ENCODE results near the gene NKAIN4.
"Not testable (repeated sequence)": the region's sequence is repeated elsewhere in the genome, so short reads cannot be mapped to it uniquely, and the experiment has no call there.

Gene NKAIN4

DNA sequence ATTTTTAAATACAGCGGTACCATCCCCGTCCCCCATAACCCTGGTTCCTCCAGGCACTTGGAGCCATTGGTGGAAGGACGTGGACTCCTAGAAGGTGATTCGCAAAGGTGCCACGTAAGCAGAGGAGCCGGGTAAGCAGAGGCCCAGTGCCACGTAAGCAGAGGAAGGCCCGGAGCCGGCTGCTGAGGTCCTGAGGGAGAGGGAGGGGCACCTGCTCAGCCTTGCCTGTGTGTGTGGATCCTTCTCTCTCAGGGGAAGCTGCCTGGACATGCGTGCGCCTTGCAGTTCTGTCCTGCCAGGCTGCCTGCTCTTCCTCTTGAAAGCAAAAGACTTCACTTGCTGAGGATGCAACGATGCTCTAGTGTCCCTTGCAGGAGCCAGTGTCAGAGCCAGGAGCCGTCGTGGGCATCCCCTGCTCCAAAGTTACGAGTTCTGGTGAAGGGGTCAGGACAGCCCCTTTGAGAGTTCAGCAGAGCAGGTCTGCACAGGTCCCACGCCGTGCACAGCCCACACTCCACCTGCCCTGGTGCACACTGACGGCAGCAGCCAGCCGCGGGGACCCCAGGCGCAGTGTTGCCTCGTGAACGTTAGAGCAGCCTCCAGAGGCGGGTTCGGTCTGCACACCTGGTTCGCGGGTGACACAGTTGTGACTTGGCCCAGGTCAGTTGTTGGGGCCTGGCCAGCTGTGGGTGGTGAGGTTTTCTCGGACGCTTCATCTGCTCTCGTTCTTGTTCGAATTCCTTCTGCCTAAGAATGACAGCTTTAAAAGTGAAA is 1.9 kb upstream of the NKAIN4 start:
- DNase-seq = no peak

DNA sequence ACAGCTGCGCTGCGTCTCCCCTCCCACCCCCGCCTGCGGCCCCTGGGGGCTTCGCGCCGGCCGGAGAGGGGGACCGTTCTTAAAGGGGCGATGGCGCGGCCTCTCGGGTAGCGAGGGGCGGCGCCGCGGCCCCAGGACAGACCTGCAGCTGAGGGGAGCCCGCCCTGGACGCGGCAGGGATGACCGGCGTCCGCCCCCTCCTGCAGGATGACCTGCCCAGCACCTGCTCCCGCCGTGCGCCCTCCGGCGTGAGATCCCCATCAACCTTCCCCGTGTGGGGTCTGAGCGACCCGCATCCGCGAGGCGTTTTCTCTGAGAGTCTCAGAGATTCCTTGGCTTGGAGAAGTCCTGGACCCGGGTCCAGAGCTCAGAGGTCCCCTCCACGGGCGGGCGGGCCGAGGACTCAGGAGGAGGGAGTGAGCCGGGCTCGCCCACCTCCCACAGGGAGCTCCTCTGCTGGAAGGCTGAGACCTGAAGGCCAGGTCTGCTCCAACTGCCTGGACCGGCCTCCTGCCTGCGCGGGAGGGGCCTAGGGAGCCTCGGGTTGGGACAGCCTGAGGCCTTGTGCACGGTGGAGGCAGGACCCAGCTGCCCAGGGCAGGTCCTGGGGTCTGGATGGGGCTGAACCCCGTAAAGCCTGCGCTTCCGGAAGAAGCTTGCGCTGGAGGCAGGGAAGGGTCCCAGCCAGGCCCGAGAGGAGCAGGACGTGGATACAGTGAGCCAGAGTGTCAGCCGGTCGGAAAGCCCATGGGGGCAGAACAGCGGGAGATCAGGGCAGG is 532 bp upstream of the NKAIN4 start:
- no peak for DNase-seq

GRCh38 chr20:63253438-63254231 is 628 bp downstream of the NKAIN4 start:
- no peak for DNase-seq

GRCh38 chr20:63253065-63253437 is 1.2 kb downstream of the NKAIN4 start:
- DNase-seq = no peak

DNA sequence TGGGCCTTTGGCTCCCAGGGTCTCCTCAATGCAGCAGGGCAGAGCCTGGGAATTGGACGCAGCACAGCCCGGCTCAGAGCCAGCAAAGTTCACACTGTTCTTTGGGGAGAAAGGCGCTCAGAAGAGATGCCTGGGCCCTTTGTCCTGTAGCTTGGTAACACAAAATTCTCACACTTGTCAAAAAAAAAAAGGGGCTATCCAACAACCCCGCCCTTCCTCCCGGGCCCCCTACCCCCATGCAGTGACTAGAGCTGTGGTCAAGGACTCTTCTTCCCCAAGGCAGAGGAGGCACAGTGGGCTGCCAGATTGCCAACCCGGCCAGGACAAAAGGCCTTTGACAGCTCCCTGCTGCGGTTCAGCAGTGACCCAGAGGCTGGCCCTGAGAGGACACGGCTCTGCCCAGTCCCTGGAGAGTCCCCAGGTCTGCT is 2.0 kb downstream of the NKAIN4 start:
- DNase-seq = no peak

GRCh38 chr20:63251350-63251749 is 2.9 kb downstream of the NKAIN4 start:
- not testable (repeated sequence) for DNase-seq

GRCh38 chr20:63249891-63250290 is 4.4 kb downstream of the NKAIN4 start:
- DNase-seq = no peak

DNA sequence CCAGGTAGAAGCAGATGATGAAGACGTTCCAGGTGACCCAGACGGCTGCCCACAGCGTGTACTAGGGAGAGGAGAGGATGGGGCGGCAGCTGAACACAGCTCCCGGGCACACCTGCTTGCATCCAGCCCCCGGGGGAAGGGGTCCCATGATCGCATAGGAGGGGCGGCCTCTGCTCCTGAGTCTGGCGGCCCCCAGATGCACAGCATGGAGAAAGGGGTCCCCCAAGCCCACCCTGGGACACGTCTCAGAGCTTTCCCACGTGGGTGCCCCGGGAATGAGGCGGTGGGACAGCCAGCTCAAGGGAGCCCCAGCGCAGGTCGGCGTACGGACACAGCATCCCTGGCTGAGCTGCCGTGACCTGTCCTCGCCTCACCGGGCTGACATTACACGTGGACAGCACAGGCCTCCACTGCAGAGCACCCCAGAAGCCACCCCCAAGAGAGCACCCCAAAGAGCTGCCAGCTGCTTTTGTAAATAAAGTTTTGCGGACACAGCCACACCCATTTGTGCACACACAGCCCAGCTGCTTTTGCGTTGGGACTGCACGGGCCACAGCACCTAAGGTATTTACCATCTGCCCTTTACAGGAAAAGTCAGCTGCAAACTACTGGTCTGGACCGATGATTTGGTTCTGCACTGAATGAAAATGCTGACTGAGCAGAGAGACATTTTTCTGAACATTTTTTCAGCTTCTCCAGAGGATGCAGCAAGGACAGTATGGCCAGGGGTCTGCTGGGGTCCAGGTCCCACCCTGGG is 5.2 kb downstream of the NKAIN4 start:
- no peak for DNase-seq

DNA sequence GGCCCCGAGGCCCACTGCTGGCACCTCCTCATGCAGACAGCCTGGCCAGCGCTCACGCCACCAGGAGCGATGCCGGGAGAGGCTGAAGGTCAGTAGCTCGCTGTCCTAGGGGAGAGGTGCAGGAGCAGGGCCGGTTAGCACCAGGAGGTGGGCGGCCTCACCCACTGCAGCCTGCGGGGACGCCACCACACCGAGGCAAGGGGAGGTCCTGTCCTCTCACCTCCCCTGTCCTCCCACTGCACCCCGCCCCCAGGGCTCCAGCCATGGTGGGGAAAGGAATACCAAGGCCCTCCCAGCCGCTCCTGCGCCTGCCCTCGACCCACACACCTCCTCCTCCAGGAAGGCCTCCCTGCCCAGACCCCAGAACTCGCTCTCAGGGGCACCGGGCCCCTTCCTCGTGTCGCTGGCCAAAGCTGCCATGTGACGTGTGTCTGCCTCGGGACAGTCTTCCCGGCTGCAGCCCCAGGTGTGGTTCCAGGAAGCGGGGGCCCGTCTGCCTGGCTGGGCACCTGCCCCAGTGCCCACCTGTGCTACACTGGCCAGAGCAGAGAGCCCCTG is 6.5 kb downstream of the NKAIN4 start:
- DNase-seq = no peak

DNA sequence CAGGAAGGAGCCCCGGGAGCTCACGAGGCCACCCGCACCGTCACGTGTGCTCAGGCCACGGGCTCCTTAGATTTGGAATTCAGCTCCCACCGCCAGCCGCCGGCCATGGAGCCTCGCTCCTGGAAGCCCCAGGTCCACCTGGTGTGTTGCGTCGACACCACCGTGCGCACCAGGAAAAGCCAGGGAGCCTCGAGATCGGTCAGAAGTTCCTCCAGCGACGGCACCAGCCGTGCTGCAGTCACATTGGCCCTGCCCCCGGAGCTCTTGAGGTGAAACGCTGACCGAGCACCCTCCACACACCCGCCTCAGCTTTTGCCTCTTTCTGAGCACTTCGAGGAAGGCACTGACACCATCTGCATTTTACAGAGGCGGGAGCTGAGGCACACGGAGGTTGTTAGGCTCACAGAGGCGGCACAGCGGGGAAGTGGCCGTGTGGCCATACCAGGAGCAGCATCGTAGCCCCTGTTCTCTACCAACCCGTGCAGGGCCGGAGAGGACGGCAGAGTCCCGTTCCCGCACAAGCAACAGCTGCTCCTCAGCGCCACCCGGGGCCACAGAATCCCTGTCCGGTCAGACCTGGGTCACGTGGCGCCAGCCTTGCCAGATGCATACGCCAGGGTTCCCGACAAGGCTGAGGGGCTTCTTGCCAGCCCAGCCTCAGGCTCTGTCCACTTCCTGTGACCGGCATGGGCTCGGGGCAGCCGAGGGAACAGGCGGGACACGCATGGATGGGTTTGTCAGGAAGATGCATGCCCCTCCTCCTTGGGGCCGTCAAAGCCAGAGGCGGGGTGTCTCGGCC is 7.6 kb downstream of the NKAIN4 start:
- no peak for DNase-seq

- no peak for DNase-seq
These were observed 9.8 kb downstream of the NKAIN4 start for GRCh38 chr20:63244468-63244867.

GRCh38 chr20:63243604-63244247 is 10.5 kb downstream of the NKAIN4 start:
- DNase-seq = no peak

DNA sequence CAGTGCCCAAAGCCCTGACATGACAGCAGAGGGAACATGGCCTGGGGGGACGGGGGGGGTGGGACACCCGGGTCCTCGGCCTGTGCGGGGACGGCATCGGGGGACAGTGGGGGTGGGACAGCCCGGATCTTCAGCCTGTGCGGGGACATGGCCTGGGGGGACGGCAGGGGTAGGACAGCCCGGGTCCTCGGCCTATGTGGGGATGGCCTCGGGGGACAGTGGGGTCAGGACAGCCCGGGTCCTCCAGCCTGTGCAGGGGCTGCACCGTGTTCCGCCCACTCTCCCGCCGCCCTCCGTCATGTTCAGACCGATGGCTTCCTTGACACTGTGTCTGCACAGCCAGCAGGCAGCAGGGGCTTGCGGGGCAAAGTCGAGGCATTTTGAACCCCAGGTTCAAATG is 11.5 kb downstream of the NKAIN4 start:
- no peak for DNase-seq

DNA sequence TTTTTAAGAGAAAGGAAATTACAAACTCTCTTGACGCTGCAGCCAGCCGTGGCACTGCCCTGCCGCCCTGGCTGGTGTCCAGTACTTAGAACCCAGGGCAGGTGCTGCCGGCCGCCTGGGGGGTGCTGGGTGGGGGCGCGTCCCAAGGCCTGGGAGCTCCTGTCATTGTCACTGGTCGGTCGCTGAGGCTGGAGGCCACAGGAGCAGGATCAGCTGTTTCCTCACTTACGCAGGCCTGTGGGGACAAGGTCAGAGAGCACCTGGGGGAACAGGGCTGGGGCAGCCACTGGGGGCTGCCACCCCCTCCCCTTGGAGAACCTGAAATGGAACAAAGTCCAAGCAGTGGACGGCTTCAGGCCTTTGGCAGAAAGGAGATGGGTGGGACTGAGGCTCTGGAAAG is 13.0 kb downstream of the NKAIN4 start:
- DNase-seq = no peak

- DNase-seq = no peak
These were observed 14.3 kb downstream of the NKAIN4 start for GRCh38 chr20:63240004-63240403.

- DNase-seq = no peak
These were observed 14.8 kb downstream of the NKAIN4 start for GRCh38 chr20:63239431-63239830.

- no peak for DNase-seq
These were observed 15.6 kb downstream of the NKAIN4 start for GRCh38 chr20:63238514-63239125.

- no peak for DNase-seq
These were observed 16.2 kb downstream of the NKAIN4 start for GRCh38 chr20:63238031-63238430.

GRCh38 chr20:63236116-63236837 is 18.0 kb downstream of the NKAIN4 start:
- no peak for DNase-seq

Data from GOT3 (cell line).